ENCODE measurements around the gene COPS9. TPM values are rescaled to one million over a fixed set of nuclear protein-coding genes. Genes with fewer than 3 reads are reported as not detected.

COPS9 gene
- total and polyA plus RNA-seq, 5 donors from 2014 or later = 77.6 to 330 (median 326) TPM

DNA sequence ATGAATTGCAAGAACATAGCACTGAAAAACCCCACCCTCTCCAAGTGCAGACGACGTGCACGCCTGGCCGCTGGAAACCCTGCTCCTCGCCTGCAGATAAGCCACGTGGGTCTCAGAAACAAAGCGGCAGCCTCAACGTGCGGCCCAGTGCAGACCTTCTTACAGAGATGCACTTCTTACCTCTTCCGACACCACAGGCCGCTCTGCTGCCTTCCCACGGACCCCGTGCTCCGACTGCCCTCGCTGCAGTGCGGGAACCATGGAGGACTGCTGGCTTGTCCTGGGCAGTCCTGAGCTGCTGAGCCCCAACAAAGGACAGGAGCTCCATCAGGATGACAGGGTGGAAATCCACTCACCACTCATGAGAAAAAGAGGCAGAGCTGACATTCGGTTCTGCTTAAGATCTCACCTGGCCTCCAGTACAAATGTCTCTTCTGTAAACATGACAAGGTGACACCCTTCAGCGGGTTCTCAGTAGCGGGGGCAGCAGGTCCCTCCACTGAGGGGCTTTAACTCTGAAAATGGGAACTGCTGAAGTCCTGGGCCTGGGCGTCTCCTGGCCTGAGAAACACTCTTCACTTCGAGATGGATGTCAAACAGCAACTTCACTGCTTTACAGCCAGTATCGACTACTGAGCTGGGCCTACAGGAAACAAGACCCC is 6.2 kb downstream of the COPS9 start:
- H3K27ac Mint-ChIP-seq = no peak overlapping the region
- peaks cover 42% of the 10 kb centered on the region for H3K36me3 Mint-ChIP-seq
- H3K9me3 ChIP-seq (ENCODE audit: control insufficient read depth in 2 of 2, low read length in 2 of 2) = no peaks in the 10 kb centered on the region
- H3K9me3 Mint-ChIP-seq = peaks cover 0 to 2% (median 0%) of the 10 kb centered on the region in 7 donors
- DNase-seq (no peak), ATAC-seq (ENCODE audit: low read depth in 2 of 2) (no peak)
- H3K27ac ChIP-seq (ENCODE audit: insufficient read depth, low read length, poor library complexity, severe bottlenecking) = no peak overlapping the region
- peaks cover 4 to 21% (median 8%) of the 10 kb centered on the region in 4 donors for H3K4me1 Mint-ChIP-seq
- no peaks in the 10 kb centered on the region for H3K27me3 Mint-ChIP-seq
- H3K4me1 ChIP-seq (ENCODE audit: control insufficient read depth, insufficient read depth, low read length, poor library complexity, severe bottlenecking) = peaks cover 2% of the 10 kb centered on the region
- H3K4me3 Mint-ChIP-seq = no peak overlapping the region
- H3K4me3 ChIP-seq (ENCODE audit: low read depth, low read length) = no peak overlapping the region
- no peaks in the 10 kb centered on the region for H3K27me3 ChIP-seq (ENCODE audit: control insufficient read depth, insufficient read depth, low read length)
- peaks cover 63% of the 10 kb centered on the region for H3K36me3 ChIP-seq (ENCODE audit: control insufficient read depth, insufficient read depth, low read length)

- no peak overlapping the region for H3K4me3 ChIP-seq (ENCODE audit: low read depth, low read length)
- H3K27me3 ChIP-seq (ENCODE audit: control insufficient read depth, insufficient read depth, low read length) = no peaks in the 10 kb centered on the region
- Mint-ChIP-seq H3K27ac (no peak overlapping the region), H3K4me3 (no peak overlapping the region), H3K4me1 (peaks cover 3 to 15% (median 5%) of the 10 kb centered on the region in 4 donors), H3K27me3 (no peaks in the 10 kb centered on the region), H3K36me3 (peaks cover 42% of the 10 kb centered on the region), H3K9me3 (peaks cover 0 to 2% (median 0%) of the 10 kb centered on the region in 7 donors)
- no peaks in the 10 kb centered on the region for H3K4me1 ChIP-seq (ENCODE audit: control insufficient read depth, insufficient read depth, low read length, poor library complexity, severe bottlenecking)
- no peaks in the 10 kb centered on the region for H3K9me3 ChIP-seq (ENCODE audit: control insufficient read depth in 2 of 2, low read length in 2 of 2)
- no peak overlapping the region for H3K27ac ChIP-seq (ENCODE audit: insufficient read depth, low read length, poor library complexity, severe bottlenecking)
- DNase-seq (no peak), ATAC-seq (ENCODE audit: low read depth in 2 of 2) (no peak)
- H3K36me3 ChIP-seq (ENCODE audit: control insufficient read depth, insufficient read depth, low read length) = peaks cover 63% of the 10 kb centered on the region
Measured at GRCh38 chr2:240129311-240129710, 6.8 kb downstream of the COPS9 start.

- peaks cover 60% of the 10 kb centered on the region for H3K36me3 ChIP-seq (ENCODE audit: control insufficient read depth, insufficient read depth, low read length)
- peaks cover 0 to 2% (median 0%) of the 10 kb centered on the region in 7 donors for H3K9me3 Mint-ChIP-seq
- no peaks in the 10 kb centered on the region for H3K4me1 ChIP-seq (ENCODE audit: control insufficient read depth, insufficient read depth, low read length, poor library complexity, severe bottlenecking)
- H3K4me3 Mint-ChIP-seq = no peak overlapping the region
- no peaks in the 10 kb centered on the region for H3K27me3 ChIP-seq (ENCODE audit: control insufficient read depth, insufficient read depth, low read length)
- H3K4me1 Mint-ChIP-seq = peaks cover 0 to 9% (median 2%) of the 10 kb centered on the region in 4 donors
- no peaks in the 10 kb centered on the region for H3K27me3 Mint-ChIP-seq
- H3K9me3 ChIP-seq (ENCODE audit: control insufficient read depth in 2 of 2, low read length in 2 of 2) = no peaks in the 10 kb centered on the region
- no peak overlapping the region for H3K27ac ChIP-seq (ENCODE audit: insufficient read depth, low read length, poor library complexity, severe bottlenecking)
- H3K4me3 ChIP-seq (ENCODE audit: low read depth, low read length) = no peak overlapping the region
- DNase-seq (no peak), ATAC-seq (ENCODE audit: low read depth in 2 of 2) (no peak)
- no peak overlapping the region for H3K27ac Mint-ChIP-seq
- peaks cover 42% of the 10 kb centered on the region for H3K36me3 Mint-ChIP-seq
Measured at GRCh38 chr2:240128608-240129145, 7.4 kb downstream of the COPS9 start.

- Mint-ChIP-seq H3K27ac (no peak overlapping the region), H3K27me3 (no peaks in the 10 kb centered on the region), H3K9me3 (peaks cover 0 to 2% (median 0%) of the 10 kb centered on the region in 7 donors), H3K4me3 (no peak overlapping the region), H3K36me3 (peaks cover 39% of the 10 kb centered on the region), H3K4me1 (peaks cover 0 to 4% (median under 1%) of the 10 kb centered on the region in 4 donors)
- H3K27me3 ChIP-seq (ENCODE audit: control insufficient read depth, insufficient read depth, low read length) = no peaks in the 10 kb centered on the region
- H3K4me3 ChIP-seq (ENCODE audit: low read depth, low read length) = no peak overlapping the region
- peaks cover 54% of the 10 kb centered on the region for H3K36me3 ChIP-seq (ENCODE audit: control insufficient read depth, insufficient read depth, low read length)
- no peak overlapping the region for H3K27ac ChIP-seq (ENCODE audit: insufficient read depth, low read length, poor library complexity, severe bottlenecking)
- H3K4me1 ChIP-seq (ENCODE audit: control insufficient read depth, insufficient read depth, low read length, poor library complexity, severe bottlenecking) = no peaks in the 10 kb centered on the region
- H3K9me3 ChIP-seq (ENCODE audit: control insufficient read depth in 2 of 2, low read length in 2 of 2) = no peaks in the 10 kb centered on the region
- ATAC-seq (ENCODE audit: low read depth in 2 of 2) = no peak
- DNase-seq = no peak
Measured at GRCh38 chr2:240127911-240128607, 8.0 kb downstream of the COPS9 start.

GRCh38 chr2:240127191-240127750 is 8.8 kb downstream of the COPS9 start:
- H3K4me3 Mint-ChIP-seq = no peak overlapping the region
- H3K9me3 Mint-ChIP-seq = peaks cover 0 to 2% (median 0%) of the 10 kb centered on the region in 7 donors
- H3K27ac Mint-ChIP-seq = peak overlapping the region in 1 of 3 donors; percentile 36
- DNase-seq = no peak
- H3K27me3 Mint-ChIP-seq = no peaks in the 10 kb centered on the region
- Histone ChIP-seq H3K36me3 (ENCODE audit: control insufficient read depth, insufficient read depth, low read length) (peaks cover 46% of the 10 kb centered on the region), H3K4me1 (ENCODE audit: control insufficient read depth, insufficient read depth, low read length, poor library complexity, severe bottlenecking) (no peaks in the 10 kb centered on the region), H3K9me3 (ENCODE audit: control insufficient read depth in 2 of 2, low read length in 2 of 2) (no peaks in the 10 kb centered on the region), H3K27ac (ENCODE audit: insufficient read depth, low read length, poor library complexity, severe bottlenecking) (no peak overlapping the region), H3K4me3 (ENCODE audit: low read depth, low read length) (no peak overlapping the region), H3K27me3 (ENCODE audit: control insufficient read depth, insufficient read depth, low read length) (no peaks in the 10 kb centered on the region)
- peaks cover 35% of the 10 kb centered on the region for H3K36me3 Mint-ChIP-seq
- H3K4me1 Mint-ChIP-seq = peaks cover 0 to 2% (median 0%) of the 10 kb centered on the region in 4 donors
- ATAC-seq (ENCODE audit: low read depth in 2 of 2) = no peak

DNA sequence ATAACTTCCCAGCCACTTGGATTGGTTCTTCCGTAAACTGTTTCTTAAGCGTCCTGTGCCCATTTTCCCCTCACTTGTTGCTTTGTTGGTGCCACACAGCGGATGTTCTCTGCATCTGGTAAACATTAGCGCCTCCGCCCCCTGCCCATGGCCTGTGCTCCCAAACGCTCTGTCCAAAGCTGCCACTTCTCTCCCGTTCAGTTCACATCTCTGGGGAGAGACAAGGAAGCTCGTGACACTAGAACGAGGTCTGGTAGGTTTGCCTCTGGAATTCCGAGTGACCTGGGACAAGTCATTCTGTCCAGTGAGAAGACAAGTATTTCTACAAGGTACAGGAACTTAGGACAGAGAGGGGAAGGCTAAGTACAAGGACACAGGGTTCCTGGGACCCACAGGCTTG is 9.4 kb downstream of the COPS9 start:
- H3K27ac Mint-ChIP-seq = no peak overlapping the region
- H3K36me3 Mint-ChIP-seq = peaks cover 35% of the 10 kb centered on the region
- H3K36me3 ChIP-seq (ENCODE audit: control insufficient read depth, insufficient read depth, low read length) = peaks cover 41% of the 10 kb centered on the region
- peaks cover 0 to 2% (median 0%) of the 10 kb centered on the region in 4 donors for H3K4me1 Mint-ChIP-seq
- no peak overlapping the region for H3K4me3 Mint-ChIP-seq
- H3K27me3 ChIP-seq (ENCODE audit: control insufficient read depth, insufficient read depth, low read length) = no peaks in the 10 kb centered on the region
- no peak overlapping the region for H3K27ac ChIP-seq (ENCODE audit: insufficient read depth, low read length, poor library complexity, severe bottlenecking)
- H3K27me3 Mint-ChIP-seq = no peaks in the 10 kb centered on the region
- H3K4me3 ChIP-seq (ENCODE audit: low read depth, low read length) = no peak overlapping the region
- DNase-seq (no peak), ATAC-seq (ENCODE audit: low read depth in 2 of 2) (no peak)
- no peaks in the 10 kb centered on the region for H3K4me1 ChIP-seq (ENCODE audit: control insufficient read depth, insufficient read depth, low read length, poor library complexity, severe bottlenecking)
- H3K9me3 ChIP-seq (ENCODE audit: control insufficient read depth in 2 of 2, low read length in 2 of 2) = no peaks in the 10 kb centered on the region
- peaks cover 0 to 2% (median 0%) of the 10 kb centered on the region in 7 donors for H3K9me3 Mint-ChIP-seq

DNA sequence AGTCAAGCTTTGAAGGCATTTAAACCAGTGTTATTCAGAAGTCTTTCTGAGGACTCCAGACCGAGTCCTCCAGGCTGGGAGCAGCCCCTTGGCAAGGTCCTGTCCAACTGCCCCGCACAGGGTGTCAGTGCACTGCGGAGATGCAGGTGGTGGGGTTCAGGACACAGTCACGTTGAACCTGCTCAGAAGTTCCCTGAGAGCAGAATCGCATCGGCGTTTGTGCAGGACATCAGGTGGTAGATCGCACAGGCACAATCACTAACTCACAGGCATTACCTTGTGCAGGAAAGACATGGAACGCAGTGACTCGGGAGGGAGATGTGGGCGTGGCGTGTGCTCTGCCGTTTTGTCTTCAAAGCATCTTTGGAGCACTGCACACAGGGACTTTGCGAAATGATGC is 10.4 kb downstream of the COPS9 start:
- H3K36me3 Mint-ChIP-seq = peaks cover 26% of the 10 kb centered on the region
- H3K4me3 Mint-ChIP-seq = no peak overlapping the region
- DNase-seq (no peak), ATAC-seq (ENCODE audit: low read depth in 2 of 2) (no peak)
- H3K9me3 Mint-ChIP-seq = peaks cover 0 to 2% (median 0%) of the 10 kb centered on the region in 7 donors
- Histone ChIP-seq H3K36me3 (ENCODE audit: control insufficient read depth, insufficient read depth, low read length) (peaks cover 32% of the 10 kb centered on the region), H3K27me3 (ENCODE audit: control insufficient read depth, insufficient read depth, low read length) (no peaks in the 10 kb centered on the region), H3K4me1 (ENCODE audit: control insufficient read depth, insufficient read depth, low read length, poor library complexity, severe bottlenecking) (no peaks in the 10 kb centered on the region), H3K9me3 (ENCODE audit: control insufficient read depth in 2 of 2, low read length in 2 of 2) (no peaks in the 10 kb centered on the region), H3K27ac (ENCODE audit: insufficient read depth, low read length, poor library complexity, severe bottlenecking) (no peak overlapping the region), H3K4me3 (ENCODE audit: low read depth, low read length) (no peak overlapping the region)
- H3K27ac Mint-ChIP-seq = no peak overlapping the region
- no peaks in the 10 kb centered on the region for H3K27me3 Mint-ChIP-seq
- H3K4me1 Mint-ChIP-seq = no peaks in the 10 kb centered on the region

All from CD4-positive, CD25-positive, alpha-beta regulatory T cell (primary cell).